ENCODE measurements around the gene GNB1.
"Not testable (repeated sequence)": the region's sequence is repeated elsewhere in the genome, so short reads cannot be mapped to it uniquely, and the experiment has no call there.

GNB1 gene

GRCh38 chr1:1890506-1891348 is at the start of gene GNB1:
GNB1 (minus strand) TSS chr1:1891087; CDS start chr1:1825453, 65,634 bp downstream.
- no peak for DNase-seq

GRCh38 chr1:1940123-1940425 is 49.2 kb upstream of the GNB1 start:
- no peak for DNase-seq

GRCh38 chr1:1939296-1940122 is 48.6 kb upstream of the GNB1 start:
- DNase-seq = no peak

GRCh38 chr1:1938613-1939295 is 47.9 kb upstream of the GNB1 start:
- no peak for DNase-seq

- DNase-seq = no peak
Observed at GRCh38 chr1:1938276-1938573, 47.3 kb upstream of the GNB1 start.

DNA sequence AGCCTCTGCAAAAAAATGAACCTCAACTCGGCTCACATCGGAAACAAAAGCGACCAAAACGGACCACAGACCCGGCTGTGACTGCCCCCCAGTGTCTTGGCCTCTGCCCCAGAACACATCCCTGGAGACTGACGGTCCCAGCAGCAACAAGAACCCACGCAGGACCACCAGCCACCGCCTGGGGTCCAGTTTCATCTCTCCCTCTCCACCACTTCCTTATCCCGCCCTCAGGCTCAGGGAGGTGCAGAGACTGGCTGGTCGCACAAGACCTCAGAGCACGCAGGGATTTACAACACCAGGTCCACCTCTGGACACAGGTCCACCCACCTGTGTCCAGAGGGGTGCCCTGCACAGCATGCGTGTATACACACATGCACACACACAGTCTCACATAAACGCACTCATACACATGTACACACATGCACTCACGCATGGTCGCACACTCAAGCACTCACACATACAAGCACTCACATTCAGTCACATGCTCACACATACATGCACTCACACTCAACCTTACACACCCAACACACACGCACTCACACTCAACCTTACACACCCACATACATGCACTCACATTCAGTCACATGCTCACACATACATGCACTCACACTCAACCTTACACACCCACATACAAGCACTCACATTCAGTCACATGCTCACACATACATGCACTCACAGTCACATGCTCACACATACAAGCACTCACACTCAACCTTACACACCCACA is 46.8 kb upstream of the GNB1 start:
- DNase-seq = no peak

DNA sequence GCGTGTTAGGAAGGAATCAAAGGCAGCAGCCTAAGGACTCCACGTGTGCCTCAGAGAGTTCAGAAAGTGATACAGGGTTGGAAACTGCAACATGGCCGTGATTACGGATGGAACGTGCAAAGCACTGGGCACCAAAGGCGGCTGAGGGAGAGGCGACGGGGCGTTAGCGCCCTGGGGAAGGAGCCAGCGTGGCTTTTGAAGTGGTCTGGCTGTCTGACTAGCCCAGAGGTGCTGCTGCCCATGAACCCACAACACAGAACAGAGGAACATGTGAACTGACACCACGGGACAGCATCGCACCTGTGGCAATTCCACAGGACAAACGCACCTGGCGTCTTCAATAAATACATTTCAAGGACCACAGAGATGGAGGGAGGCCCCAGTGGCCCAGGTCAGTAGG is 46.2 kb upstream of the GNB1 start:
- DNase-seq = no peak

- not testable (repeated sequence) for DNase-seq
Observed at GRCh38 chr1:1934848-1935247, 44.0 kb upstream of the GNB1 start.

DNA sequence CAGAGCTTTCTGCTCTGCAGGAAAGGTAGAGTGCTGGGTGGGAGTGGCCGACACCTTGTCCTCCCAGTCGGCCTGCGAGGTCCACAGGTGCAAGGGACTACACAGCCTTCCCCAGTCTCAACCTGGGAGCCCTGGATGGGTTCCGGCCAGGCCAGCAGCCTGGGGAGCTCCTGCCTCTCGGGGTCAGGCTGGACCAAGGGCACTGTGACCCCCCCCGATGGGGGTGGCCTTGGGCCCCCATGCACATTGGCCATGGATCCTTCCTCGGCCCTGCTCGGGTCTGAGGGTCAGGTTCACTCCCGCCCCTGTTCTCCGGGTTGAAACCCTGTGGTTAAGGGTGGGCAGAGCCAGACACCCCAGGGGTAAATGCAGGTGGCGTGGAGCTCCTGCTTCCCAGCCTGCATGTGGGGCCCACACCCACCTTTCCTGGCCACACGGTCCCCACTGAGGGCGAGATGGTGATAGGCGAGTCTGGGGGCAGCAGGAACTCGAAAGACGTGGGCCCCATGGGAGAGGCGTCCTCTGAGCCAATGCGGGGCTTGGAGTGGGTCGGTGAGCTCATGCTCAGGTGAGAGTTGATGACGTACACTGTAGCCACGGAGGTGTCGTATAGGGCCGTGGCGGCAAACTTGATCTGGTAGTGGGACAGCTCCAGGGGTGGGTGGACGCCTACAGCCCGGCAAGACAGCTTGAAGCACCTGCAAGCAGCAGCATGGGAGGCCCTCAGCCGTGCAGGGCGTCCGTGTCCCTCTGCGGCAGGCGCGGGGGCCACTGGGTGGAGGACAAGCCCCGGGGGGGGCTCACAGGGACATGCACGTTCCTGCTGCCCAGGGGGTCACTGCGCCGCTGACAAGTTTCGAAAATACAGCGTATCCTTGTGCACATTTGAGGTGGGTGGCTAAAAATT is 39.0 kb upstream of the GNB1 start:
- no peak for DNase-seq

DNA sequence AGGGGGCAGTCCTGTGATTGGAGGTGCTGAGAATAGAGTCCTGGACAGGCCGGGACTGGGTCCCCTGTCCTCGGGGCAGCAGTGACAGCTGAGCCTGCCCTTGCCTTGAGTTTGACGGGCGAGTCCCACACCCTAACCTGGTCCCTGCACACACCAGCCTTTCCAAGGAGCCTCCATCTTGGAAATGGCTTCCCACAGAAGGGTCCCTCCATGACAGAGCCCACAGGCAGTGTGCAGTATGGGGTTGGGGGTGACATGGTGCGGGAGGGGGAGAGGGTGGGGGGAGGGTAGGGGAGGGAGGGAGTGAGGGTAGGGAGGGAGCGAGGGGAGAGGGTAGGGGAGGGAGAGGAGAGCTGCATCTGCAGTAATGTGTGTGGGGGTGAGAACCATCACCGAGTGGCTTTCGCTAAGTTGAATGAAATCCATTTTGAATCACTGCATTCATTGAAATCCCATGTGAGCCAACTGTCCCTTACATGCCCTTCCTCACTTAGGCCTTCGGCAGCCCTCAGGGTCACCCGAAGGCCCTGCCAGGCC is 38.3 kb upstream of the GNB1 start:
- DNase-seq = no peak

DNA sequence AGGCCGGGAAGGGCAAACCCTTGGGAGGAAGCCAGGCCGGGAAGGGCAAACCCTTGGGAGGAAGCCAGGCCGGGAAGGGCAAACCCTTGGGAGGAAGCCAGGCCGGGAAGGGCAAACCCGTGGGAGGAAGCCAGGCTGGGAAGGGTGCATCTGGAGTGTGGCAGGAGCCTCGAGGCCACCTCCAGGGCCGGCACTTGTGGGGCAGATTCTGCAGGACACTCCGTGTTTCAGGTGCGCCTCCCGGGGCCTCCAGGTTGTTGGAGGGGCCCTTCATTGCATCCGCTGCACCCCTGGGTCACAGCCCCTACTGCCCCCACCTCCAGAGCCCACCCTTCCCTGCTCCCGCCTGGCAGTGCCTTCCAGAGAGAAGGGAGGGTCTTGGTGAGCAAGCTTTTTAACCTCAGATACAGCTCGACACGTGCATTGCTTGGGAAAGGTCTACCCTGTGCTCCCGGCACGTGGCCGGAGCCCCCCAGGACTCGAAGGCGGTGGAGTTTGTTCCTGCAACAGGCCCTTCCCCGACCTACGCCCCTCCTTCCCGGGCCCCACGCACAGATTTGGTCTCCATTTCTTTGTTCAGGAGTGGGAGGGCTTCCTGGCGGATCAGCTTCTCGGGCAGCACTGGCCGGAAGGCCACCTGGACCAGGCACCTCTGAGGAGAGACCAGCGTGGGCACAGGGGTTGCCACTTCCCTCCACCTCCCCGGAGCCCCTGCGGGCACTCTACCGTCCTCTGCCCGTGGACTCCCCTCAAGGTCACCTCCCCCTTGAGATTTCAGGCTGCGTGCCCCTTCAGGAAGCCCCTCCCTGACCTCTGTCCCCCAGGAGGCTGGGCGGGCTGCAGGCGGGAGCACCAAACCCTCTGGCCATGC is 37.6 kb upstream of the GNB1 start:
- DNase-seq = no peak

DNA sequence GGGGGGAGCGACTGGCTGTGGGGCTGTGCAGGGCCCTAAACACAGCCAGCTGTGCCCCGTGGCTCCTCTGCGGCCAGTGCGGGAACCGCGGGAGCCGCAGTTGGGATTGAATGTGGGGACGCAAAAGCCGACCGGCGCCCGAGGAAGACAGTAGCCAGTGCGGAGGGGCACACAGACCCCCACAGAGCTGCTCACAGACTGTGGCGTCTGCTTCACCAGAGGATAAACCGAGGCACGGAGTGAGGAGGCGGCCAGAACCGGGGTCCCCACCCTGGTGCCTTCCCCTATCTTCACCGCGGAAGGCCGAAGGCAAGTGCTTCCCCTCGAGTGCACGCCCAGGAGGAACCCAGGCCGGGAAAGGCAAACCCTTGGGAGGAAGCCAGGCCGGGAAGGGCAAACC is 36.9 kb upstream of the GNB1 start:
- DNase-seq = no peak

DNA sequence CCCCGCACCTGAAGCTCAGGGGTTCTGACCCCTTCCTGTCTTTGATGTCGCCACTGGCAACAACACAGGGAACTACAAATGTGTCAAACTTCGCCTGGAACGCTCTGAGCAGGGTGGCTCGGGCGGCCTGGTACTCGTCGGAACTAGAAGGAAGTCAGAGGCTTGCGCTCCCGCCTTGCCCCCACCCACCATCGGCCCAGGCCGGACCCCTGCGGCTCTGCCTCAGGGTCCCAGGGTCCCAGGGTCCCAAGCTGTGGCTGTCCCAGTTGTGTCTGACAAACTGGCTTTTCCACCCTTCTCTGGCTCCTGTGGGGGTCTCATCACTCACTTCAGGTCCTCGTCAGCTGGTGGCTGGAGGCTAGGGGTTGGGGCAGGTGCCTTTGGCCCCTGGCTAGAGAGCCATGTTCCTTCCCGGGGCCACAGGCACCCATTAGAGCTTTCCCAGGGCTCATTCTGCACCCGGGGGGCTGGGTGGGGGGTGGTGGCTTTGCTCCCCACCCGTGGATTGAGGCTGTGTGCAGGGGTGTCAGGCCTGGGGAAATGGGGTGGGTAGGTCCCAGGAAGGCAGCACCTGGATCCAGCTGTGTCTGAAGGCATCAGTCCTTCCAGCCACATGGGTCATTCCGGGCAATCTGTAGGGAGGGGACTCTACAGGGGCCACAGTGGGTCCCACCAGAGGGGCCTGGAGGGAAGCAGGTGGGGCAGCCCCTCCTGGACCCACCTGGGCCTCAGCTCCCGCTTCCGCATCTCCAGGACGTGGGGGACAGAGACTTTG is 36.2 kb upstream of the GNB1 start:
- no peak for DNase-seq

DNA sequence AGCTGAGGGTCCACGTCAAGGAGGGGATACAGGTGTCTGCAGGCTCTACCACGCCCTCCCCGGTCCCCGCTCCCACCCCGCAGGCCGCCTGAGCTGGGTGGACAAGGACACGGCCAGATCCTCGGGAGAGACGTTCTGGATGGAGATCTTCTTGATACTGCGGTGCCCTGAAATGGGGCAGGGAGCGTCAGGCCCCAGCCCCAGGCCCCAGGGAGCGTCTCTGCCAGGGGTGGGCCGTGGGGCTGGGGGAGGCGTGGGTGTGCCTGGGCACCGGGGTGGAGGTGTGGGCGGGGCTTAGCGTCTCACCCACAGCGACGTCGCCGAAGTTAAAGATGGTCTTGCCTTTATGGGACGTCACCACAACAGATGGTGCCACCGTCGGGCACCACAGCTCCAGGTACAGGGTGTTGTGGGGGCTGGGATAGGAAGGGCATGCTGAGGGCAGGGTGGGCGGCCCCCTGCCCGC is 35.5 kb upstream of the GNB1 start:
- no peak for DNase-seq

- no peak for DNase-seq
Observed at GRCh38 chr1:1925437-1926345, 34.8 kb upstream of the GNB1 start.

- DNase-seq = no peak
Observed at GRCh38 chr1:1924849-1925248, 34.0 kb upstream of the GNB1 start.

DNA sequence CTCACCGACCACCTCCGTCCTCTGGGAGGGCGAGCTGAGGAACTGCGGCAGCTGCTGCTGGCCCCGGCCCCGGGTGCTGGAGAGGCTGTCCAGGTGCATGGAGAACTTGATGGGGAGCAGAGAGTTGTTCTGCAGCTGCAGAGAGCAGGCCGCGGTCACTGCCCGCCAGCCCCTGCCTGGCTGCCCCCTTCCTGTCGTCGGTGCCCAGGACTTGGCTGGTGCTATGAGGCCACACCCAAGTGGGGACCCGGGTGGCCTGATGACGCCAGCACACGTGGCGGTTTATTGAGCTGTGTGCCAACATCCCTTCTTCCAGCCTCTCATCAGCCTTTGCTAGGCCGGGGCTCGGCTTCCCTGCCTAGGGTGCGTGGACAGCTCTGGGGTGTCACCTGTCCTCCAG is 33.5 kb upstream of the GNB1 start:
- no peak for DNase-seq

GRCh38 chr1:1922956-1923833 is 32.3 kb upstream of the GNB1 start:
- DNase-seq = no peak

Measured in cortex of kidney (tissue), 1 donor.